Superior temporal gyrus (tissue), 1 donor: ENCODE results near the gene SLC44A5.
"Not testable (repeated sequence)": the region's sequence is repeated elsewhere in the genome, so short reads cannot be mapped to it uniquely, and the experiment has no call there.

Source experiments
- DNase-seq: peaks from one replicate; pipeline ENCODE4 v3.0.0-alpha.2; 2016; ENCODE audit errors: extremely low spot score

Gene SLC44A5

DNA sequence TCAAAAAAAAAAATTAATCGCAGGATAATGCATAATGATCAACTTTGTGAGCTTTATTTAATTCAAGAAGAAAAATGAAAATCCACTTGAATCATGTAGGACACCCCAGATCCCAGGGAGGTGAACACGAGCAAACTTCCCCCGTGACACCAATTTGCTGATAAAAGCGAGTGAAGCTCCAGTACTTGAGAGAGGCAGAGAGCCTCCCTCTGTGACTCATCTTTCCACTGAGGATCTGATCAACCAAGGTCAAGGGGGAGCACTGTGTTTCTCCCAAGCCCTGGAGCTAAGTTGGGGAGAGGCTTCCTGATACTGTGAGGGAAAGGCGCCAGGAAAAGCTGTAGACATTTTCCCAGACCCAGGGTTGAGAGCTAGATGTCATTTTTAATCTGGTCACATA lies 160.9 kb downstream of the SLC44A5 start:
- DNase-seq, result no peak

- no peak for DNase-seq
Measured at GRCh38 chr1:75444220-75444619, 166.7 kb downstream of the SLC44A5 start.

DNA sequence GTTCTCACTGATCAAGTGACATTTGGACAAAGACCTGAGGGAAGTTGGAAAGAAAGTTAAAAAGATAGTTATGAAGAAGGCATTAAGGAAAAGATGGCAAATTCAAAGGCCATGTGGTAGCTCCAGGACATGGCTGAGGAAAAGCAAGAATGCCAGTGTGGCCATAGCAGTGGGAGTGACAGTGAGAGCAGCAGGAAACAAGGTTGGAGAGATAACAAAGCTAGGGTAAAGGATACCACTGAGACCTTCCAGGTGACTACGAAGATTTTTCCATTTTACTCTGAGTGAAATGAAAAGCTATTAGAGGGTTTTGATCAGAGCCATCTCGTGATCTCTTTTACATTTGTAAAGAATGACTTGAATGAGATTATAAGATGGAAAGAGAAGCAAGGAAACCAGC lies 170.6 kb downstream of the SLC44A5 start:
- DNase-seq, result no peak

GRCh38 chr1:75438355-75438754 lies 172.6 kb downstream of the SLC44A5 start:
- DNase-seq, result no peak

DNA sequence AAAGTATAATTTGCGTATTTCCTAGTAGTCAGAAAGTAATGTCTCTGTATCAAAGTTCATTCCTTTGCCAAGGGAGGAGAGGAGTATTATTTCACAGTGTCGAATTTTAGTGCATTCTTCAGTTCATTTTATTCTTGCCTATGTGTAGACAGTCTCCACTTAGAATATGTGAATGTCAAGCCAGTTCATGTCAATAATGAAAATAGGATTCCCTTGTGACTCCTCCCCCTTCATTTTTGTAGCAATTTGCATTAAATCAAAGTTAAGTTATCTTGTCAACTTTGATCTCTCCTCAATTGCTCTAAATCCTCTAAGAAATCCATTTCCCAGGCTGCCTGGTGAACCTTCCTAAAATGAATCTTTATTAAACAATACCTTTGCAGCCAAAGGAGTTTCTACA lies 179.1 kb downstream of the SLC44A5 start:
- DNase-seq, result no peak

GRCh38 chr1:75430526-75430925 lies 180.4 kb downstream of the SLC44A5 start:
- no peak for DNase-seq

DNA sequence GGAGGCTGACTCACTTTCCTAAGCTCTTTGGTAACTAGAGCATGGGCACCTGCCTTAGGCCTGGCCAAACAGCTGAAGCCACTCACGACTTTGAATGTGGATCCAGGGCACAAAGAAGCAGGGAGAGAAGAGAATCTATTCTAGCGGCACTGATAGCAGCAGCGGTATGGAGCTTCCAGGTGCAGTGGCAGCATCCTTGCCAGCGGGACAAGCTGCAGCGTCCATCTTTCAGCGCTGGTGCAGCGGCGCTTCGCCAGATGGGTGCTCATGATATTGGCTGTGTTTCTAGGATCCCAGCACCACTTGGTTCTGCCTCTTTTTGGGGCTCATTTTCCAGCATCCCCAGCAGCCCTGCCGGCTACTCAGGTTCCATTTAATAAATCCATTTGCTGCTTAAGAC lies 184.2 kb downstream of the SLC44A5 start:
- peak; percentile 38 for DNase-seq

DNA sequence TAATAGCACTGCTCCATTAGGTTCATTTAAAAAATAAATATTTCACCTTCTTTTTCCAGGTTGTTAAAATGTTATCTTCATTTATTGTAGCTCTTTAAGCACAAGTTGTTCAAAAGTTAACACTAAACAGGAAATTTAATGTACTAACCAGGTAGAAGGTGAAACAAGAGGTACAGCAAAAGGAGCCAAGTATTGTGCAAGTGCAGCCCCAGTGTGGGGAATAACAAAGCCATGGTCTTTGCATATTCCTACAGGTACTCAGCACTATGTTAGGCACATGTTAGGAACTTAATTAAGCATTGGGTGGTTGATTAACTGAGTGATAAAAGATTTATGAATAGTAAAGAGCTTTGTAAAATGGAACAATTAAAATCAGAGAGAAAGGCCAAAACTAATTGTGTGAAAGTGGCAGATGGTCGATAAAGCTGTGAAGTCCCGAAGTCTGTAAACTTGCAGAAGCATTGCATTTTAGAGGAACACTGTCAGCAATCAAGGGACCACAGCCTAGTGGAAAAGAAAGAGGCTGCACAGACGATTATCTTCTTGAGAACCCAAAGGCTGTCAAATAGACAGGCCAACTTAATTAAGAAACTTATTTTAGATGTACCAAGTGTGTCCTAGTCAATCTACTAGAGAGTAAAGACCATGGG lies 185.8 kb downstream of the SLC44A5 start:
- DNase-seq, result no peak

GRCh38 chr1:75423616-75424015 lies 187.3 kb downstream of the SLC44A5 start:
- DNase-seq, result no peak

DNA sequence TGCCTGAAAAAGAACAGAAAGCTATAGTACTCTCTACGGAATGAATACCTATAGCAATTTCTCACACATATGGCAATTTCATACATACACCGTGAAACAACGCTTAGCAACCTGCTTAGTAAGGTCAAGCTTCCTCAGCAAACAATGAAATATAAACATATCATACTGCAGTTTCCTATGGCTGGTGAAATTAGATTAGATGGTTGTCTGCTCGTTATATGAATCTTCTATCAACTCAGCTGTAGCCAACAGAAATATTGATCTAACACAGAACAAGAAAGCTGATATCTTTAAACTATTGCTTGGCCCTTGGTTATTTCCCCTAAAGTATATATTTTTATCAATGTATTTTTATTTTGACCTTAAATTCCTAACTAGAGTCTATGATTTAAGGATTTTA lies 187.8 kb downstream of the SLC44A5 start:
- DNase-seq, result no peak

DNA sequence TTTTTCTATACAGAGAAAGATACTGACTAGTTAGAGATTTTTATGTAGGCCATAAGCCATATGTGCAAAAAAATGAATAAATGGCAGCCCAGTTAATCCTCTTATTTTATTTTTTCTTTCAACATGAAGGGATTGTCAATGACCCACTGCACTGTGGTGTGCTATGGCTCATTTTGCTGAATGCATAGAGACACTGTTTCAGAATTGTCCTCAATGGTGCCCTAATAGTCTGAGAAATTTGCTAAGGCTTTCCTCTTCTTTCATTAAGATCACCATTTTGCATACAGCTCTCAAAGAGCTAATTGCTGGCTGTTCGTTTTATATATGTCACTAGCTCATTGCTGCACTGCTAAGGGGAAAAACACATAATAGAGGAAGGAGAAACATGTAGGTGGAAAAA lies 189.5 kb downstream of the SLC44A5 start:
- DNase-seq, result no peak

- DNase-seq, result no peak
Measured at GRCh38 chr1:75415187-75415586, 195.7 kb downstream of the SLC44A5 start.

DNA sequence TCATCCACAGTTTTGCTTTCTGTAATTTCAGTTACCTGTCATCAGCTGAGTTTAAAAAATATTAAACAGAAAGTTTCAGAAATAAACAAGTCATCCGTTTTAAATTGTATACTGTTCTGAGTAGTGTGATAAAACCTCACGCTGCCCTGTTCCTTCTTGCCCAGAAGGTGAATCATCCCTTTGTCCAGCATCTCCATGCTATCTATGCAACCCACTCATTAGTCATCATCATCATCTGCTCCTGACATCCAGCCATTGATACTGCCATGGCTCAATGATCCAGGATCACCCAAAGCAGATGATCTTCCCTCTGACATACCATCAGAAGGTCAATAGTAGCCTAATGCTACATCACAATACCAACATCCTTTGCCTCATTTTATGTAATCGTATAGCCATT lies 198.3 kb downstream of the SLC44A5 start:
- no peak for DNase-seq

DNA sequence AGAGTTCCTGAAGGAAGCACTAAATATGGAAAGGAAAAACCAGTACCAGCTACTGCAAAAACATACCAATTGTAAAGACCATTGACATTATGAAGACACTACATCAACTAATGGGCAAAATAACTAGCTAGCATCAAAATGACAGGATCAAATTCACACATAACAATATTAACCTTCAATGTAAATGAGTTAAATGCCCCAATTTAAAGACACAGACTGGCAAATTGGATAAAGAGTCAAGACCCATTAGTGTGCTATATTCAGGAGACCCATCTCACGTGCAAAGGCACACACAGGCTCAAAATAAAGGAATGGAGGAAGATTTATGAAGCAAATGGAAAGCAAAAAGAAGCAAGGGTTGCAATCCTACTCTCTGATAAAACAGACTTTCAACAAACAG lies 206.2 kb downstream of the SLC44A5 start:
- not testable (repeated sequence) for DNase-seq

DNA sequence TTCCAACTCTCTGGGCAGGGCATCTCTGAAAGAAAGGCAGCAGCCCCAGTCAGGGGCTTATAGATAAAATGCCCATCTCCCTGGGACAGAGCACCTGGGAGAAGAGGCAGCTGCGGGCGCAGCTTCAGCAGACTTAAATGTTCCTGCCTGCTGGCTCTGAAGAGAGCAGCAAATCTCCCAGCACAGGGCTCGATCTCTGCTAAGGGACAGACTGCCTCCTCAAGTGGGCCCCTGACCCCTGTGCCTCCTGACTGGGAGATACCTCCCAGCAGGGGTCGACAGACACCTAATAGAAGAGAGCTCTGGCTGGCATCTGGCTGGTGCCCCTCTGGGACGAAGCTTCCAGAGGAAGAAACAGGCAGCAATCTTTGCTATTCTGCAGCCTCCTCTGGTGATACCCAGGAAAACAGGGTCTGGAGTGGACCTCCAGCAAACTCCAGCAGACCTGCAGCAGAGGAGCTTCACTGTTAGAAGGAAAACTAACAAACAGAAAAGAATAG lies 207.7 kb downstream of the SLC44A5 start:
- DNase-seq, result not testable (repeated sequence)

DNA sequence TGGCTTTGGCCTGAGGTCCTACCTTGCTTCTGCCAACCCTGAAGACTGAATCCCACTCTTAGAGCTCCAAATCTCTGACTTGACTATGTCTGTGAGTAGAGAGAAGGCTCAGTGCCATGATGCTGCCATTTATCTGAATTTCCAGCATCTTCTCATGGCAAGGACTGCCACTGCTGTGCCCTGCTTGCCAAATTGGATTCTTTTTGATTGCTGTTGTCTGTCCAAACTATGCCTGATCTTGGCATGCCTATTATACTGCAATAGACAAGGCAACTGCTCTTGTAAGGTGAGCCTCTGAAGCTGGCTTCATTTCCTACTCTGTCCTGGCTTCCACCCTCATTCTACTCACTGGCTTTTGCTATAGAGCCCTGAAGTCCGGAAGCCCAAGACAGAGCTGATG lies 210.2 kb downstream of the SLC44A5 start:
- DNase-seq, result no peak

- no peak for DNase-seq
Measured at GRCh38 chr1:75396745-75397144, 214.2 kb downstream of the SLC44A5 start.

DNA sequence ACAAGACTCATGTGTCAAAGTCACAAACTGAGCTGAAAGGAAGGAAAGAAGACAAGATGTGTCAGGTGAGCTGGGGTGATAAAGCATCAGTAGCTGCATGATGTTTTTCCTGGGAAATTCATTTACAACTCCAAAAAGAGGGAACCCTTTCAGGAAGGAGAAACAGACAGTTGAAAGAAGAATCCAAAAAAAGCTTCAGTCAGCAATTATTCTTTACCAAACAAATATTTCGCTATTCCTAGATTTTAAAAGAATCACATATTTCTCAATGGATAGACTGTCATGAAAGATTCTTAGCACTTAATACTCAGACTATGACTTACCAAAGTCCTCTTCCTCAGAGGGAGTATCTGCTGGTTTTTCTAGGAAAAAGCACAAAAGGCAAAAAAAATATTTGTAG lies 214.7 kb downstream of the SLC44A5 start:
- DNase-seq, result no peak

- DNase-seq, result no peak
Measured at GRCh38 chr1:75394386-75395139, 216.4 kb downstream of the SLC44A5 start.

- no peak for DNase-seq
Measured at GRCh38 chr1:75392278-75392677, 218.6 kb downstream of the SLC44A5 start.

GRCh38 chr1:75375476-75376447 lies 235.2 kb downstream of the SLC44A5 start:
- DNase-seq, result not testable (repeated sequence)

DNA sequence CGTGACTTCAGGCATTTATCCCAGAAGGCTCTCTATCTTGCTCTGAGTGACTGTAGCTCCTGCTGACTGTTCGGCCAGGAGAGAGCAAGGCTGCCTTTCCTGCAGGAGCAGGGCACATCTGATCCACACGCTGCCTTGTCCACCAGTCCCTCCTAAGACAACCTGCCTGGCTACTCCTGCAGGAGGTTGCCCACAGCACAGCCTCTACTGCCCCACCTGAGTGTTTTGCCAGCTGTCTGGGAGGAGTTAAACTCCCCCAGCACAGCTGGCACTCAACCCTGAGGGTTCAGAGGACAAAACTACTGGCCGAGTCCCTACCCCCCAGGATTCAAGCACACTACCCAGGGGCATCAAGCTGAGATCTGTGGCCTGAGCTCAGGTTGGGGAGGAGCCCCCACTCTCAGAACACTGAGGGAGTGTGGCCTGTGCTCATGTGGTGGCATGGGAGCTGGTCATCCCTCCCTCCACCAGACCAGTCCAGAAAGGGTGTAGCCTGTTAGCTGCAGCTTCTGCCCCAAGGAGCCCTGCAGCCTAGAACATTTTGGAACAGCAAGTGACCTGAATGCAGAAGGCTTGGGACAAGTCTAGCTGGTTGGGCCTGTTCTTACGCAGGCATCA lies 237.3 kb downstream of the SLC44A5 start:
- no peak for DNase-seq
